ENCODE measurements around the gene P2RY2.
"Not testable (repeated sequence)": the region's sequence is repeated elsewhere in the genome, so short reads cannot be mapped to it uniquely, and the experiment has no call there.

Gene P2RY2

GRCh38 chr11:73223998-73224730, 6.1 kb downstream of the P2RY2 start:
- Histone ChIP-seq H3K4me1 (ENCODE audit: control insufficient read depth, insufficient read depth, low read length) (peaks cover 9% of the 10 kb centered on the region), H3K36me3 (ENCODE audit: control insufficient read depth, insufficient read depth, low read length) (no peaks in the 10 kb centered on the region), H3K4me3 (ENCODE audit: low read depth, low read length) (no peak overlapping the region), H3K9ac (ENCODE audit: low read depth, low read length) (no peak overlapping the region), H3K27me3 (ENCODE audit: control insufficient read depth, insufficient read depth, low read length) (peaks cover 22% of the 10 kb centered on the region), H3K9me3 (ENCODE audit: control insufficient read depth, insufficient read depth, low read length) (no peaks in the 10 kb centered on the region)

GRCh38 chr11:73225001-73225686, 7.1 kb downstream of the P2RY2 start:
- Histone ChIP-seq H3K27me3 (ENCODE audit: control insufficient read depth, insufficient read depth, low read length) (peaks cover 12% of the 10 kb centered on the region), H3K9ac (ENCODE audit: low read depth, low read length) (no peak overlapping the region), H3K4me1 (ENCODE audit: control insufficient read depth, insufficient read depth, low read length) (peaks cover 9% of the 10 kb centered on the region), H3K9me3 (ENCODE audit: control insufficient read depth, insufficient read depth, low read length) (no peaks in the 10 kb centered on the region), H3K4me3 (ENCODE audit: low read depth, low read length) (no peak overlapping the region), H3K36me3 (ENCODE audit: control insufficient read depth, insufficient read depth, low read length) (no peaks in the 10 kb centered on the region)

GRCh38 chr11:73225851-73226250, 7.8 kb downstream of the P2RY2 start:
- Histone ChIP-seq H3K27me3 (ENCODE audit: control insufficient read depth, insufficient read depth, low read length) (peaks cover 5% of the 10 kb centered on the region), H3K4me3 (ENCODE audit: low read depth, low read length) (no peak overlapping the region), H3K36me3 (ENCODE audit: control insufficient read depth, insufficient read depth, low read length) (no peaks in the 10 kb centered on the region), H3K4me1 (ENCODE audit: control insufficient read depth, insufficient read depth, low read length) (peaks cover 9% of the 10 kb centered on the region), H3K9ac (ENCODE audit: low read depth, low read length) (no peak overlapping the region), H3K9me3 (ENCODE audit: control insufficient read depth, insufficient read depth, low read length) (no peaks in the 10 kb centered on the region)

- H3K4me3 ChIP-seq (ENCODE audit: low read depth, low read length), result no peak overlapping the region
- H3K9me3 ChIP-seq (ENCODE audit: control insufficient read depth, insufficient read depth, low read length), result no peaks in the 10 kb centered on the region
- no peaks in the 10 kb centered on the region for H3K36me3 ChIP-seq (ENCODE audit: control insufficient read depth, insufficient read depth, low read length)
- H3K27me3 ChIP-seq (ENCODE audit: control insufficient read depth, insufficient read depth, low read length), result peaks cover 2% of the 10 kb centered on the region
- H3K4me1 ChIP-seq (ENCODE audit: control insufficient read depth, insufficient read depth, low read length), result peaks cover 9% of the 10 kb centered on the region
- no peak overlapping the region for H3K9ac ChIP-seq (ENCODE audit: low read depth, low read length)
These were observed 8.4 kb downstream of the P2RY2 start for GRCh38 chr11:73226297-73227006.

GRCh38 chr11:73227571-73228211, 9.6 kb downstream of the P2RY2 start:
- H3K9me3 ChIP-seq (ENCODE audit: control insufficient read depth, insufficient read depth, low read length), result no peaks in the 10 kb centered on the region
- peaks cover 9% of the 10 kb centered on the region for H3K4me1 ChIP-seq (ENCODE audit: control insufficient read depth, insufficient read depth, low read length)
- H3K36me3 ChIP-seq (ENCODE audit: control insufficient read depth, insufficient read depth, low read length), result no peaks in the 10 kb centered on the region
- peaks cover 2% of the 10 kb centered on the region for H3K27me3 ChIP-seq (ENCODE audit: control insufficient read depth, insufficient read depth, low read length)
- no peak overlapping the region for H3K4me3 ChIP-seq (ENCODE audit: low read depth, low read length)
- H3K9ac ChIP-seq (ENCODE audit: low read depth, low read length), result no peak overlapping the region

DNA sequence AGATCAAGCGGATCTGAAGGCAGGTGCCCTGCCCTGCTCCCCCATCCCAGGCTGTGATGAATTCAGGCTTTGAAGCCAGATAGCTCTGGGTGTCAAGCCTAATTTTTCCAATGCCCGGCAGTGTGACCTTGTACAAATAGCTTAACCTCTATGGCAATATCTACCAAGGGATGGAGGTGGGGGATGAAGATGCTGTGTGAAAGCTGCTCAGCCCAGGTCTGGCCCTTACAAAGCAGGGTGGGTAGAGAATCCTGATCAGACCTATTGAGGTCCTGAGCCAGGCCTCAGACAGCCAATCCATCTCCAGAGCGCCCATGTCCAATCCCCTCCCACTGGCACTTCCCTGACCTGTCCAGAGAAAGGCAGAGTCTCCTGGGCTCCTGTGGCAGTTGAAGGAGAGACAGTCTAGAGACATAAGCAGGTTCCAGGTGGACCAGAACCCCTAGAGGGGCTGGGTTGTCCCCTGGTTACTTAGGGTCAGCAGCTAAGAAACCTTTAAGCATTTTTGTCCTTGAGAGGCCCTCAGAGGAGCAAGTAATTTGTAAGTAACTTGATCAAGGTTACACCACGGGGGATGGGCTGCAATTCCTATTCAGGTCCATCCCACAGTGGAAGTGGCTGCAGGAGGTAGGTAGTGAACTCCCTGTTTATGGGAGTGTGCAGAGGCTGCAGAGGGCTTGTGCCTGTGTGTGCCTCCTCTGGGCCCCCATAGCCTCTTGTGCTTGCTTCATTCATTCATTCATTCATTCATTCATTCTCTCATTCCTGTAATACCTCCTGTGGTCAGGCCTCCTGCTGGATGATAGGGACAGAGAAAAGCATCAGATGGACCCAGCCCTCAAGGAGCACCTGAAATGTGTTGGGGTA, 10.4 kb downstream of the P2RY2 start:
- H3K9me3 ChIP-seq (ENCODE audit: control insufficient read depth, insufficient read depth, low read length), result no peaks in the 10 kb centered on the region

DNA sequence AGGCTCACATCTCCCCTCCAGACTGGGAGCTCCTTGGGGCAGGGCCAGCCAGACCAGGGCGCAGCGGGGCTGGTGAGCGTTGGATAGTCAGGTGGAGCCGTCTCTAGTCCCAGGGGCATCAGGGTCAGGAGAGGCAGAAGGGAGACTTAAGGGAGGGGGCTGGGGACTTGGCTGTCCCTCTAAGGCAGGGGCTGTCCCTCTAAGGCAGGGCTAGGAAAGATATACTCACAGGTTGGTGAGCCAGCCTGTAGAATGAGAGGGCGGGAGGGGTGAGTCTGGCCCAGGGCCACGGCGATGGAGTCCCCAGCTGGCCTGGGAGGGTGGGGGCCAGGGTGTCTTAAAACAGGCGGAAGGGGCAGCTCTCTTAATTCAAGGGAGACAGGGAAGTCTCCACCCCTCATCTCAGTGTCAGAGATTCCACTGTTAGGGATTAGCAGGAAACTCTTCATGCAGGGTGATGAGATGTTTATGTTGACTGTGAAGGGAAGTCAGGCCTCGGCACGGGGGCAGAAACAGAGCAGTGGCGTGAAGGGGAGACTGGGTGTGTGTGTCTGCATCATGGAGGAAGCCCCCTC, 11.3 kb downstream of the P2RY2 start:
- Histone ChIP-seq H3K4me3 (ENCODE audit: low read depth, low read length) (no peak overlapping the region), H3K9ac (ENCODE audit: low read depth, low read length) (no peak overlapping the region), H3K4me1 (ENCODE audit: control insufficient read depth, insufficient read depth, low read length) (peaks cover 9% of the 10 kb centered on the region), H3K27me3 (ENCODE audit: control insufficient read depth, insufficient read depth, low read length) (no peaks in the 10 kb centered on the region), H3K36me3 (ENCODE audit: control insufficient read depth, insufficient read depth, low read length) (no peaks in the 10 kb centered on the region), H3K9me3 (ENCODE audit: control insufficient read depth, insufficient read depth, low read length) (no peaks in the 10 kb centered on the region)

More for the DNA sequence above, 10.4 kb downstream of the P2RY2 start:
- Histone ChIP-seq H3K36me3 (ENCODE audit: control insufficient read depth, insufficient read depth, low read length) (no peaks in the 10 kb centered on the region), H3K27me3 (ENCODE audit: control insufficient read depth, insufficient read depth, low read length) (peaks cover 2% of the 10 kb centered on the region), H3K4me3 (ENCODE audit: low read depth, low read length) (no peak overlapping the region), H3K4me1 (ENCODE audit: control insufficient read depth, insufficient read depth, low read length) (peaks cover 9% of the 10 kb centered on the region), H3K9ac (ENCODE audit: low read depth, low read length) (no peak overlapping the region)

GRCh38 chr11:73229896-73230875, 12.1 kb downstream of the P2RY2 start:
- peaks cover 9% of the 10 kb centered on the region for H3K4me1 ChIP-seq (ENCODE audit: control insufficient read depth, insufficient read depth, low read length)
- H3K9ac ChIP-seq (ENCODE audit: low read depth, low read length), result no peak overlapping the region
- H3K4me3 ChIP-seq (ENCODE audit: low read depth, low read length), result no peak overlapping the region
- no peaks in the 10 kb centered on the region for H3K36me3 ChIP-seq (ENCODE audit: control insufficient read depth, insufficient read depth, low read length)
- no peaks in the 10 kb centered on the region for H3K9me3 ChIP-seq (ENCODE audit: control insufficient read depth, insufficient read depth, low read length)
- H3K27me3 ChIP-seq (ENCODE audit: control insufficient read depth, insufficient read depth, low read length), result no peaks in the 10 kb centered on the region

DNA sequence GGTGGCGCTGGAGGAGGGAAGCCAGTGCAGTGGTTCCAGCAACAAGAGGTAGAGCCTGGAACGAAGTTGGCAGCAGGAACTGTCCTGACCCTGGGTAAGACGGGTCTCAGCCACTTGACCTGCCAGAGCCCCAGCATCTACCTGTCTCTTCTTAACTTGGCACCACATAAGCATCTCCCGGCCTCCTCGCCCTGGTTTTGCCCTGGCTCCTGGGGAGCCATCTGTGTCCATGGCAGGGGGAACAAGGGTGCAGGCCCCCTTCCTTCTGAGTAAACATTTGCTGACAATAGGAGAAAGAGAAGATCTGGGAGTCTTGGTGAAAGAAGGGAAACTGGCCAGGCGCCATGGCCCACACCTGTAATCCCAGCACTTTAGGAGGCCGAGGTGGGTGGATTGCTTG, 12.8 kb downstream of the P2RY2 start:
- no peaks in the 10 kb centered on the region for H3K27me3 ChIP-seq (ENCODE audit: control insufficient read depth, insufficient read depth, low read length)
- no peaks in the 10 kb centered on the region for H3K9me3 ChIP-seq (ENCODE audit: control insufficient read depth, insufficient read depth, low read length)
- no peaks in the 10 kb centered on the region for H3K36me3 ChIP-seq (ENCODE audit: control insufficient read depth, insufficient read depth, low read length)
- no peak overlapping the region for H3K9ac ChIP-seq (ENCODE audit: low read depth, low read length)
- H3K4me3 ChIP-seq (ENCODE audit: low read depth, low read length), result no peak overlapping the region
- peaks cover 9% of the 10 kb centered on the region for H3K4me1 ChIP-seq (ENCODE audit: control insufficient read depth, insufficient read depth, low read length)

DNA sequence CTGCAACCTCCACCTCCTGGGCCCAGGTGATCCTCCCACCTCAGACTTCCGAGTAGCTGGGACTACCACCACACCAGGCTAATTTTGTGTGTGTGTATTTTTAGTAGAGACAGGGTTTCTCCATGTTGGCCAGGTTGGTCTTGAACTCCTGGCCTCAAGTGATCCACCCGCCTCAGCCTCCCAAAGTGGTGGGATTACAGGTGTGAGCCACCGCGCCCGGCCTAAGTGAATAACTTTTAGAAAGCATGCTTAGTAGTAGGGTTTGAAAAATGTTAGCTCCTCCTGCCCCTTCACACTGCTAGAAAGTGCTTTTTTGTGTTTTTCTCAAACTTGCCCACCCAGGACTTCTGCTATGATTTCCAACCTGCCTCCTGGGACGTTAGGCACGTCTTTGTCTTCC, 14.4 kb downstream of the P2RY2 start:
- not testable (repeated sequence) for H3K27me3 ChIP-seq (ENCODE audit: control insufficient read depth, insufficient read depth, low read length)

More for the DNA sequence above, 14.4 kb downstream of the P2RY2 start:
- H3K4me3 ChIP-seq (ENCODE audit: low read depth, low read length); H3K36me3 ChIP-seq (ENCODE audit: control insufficient read depth, insufficient read depth, low read length); H3K9ac ChIP-seq (ENCODE audit: low read depth, low read length); H3K4me1 ChIP-seq (ENCODE audit: control insufficient read depth, insufficient read depth, low read length); H3K9me3 ChIP-seq (ENCODE audit: control insufficient read depth, insufficient read depth, low read length): not testable (repeated sequence)
